HG03571 (cell line): ENCODE results near the gene TMEM240.
"Not testable (repeated sequence)": the region's sequence is repeated elsewhere in the genome, so short reads cannot be mapped to it uniquely, and the experiment has no call there.

ENCODE experiments used
- ATAC-seq: cut with Tn5 transposase; IDR thresholded peaks from one replicate; pipeline ENCODE4 v1.9.1; 2021; ENCODE audit not compliant: unreplicated experiment

TMEM240 gene

DNA sequence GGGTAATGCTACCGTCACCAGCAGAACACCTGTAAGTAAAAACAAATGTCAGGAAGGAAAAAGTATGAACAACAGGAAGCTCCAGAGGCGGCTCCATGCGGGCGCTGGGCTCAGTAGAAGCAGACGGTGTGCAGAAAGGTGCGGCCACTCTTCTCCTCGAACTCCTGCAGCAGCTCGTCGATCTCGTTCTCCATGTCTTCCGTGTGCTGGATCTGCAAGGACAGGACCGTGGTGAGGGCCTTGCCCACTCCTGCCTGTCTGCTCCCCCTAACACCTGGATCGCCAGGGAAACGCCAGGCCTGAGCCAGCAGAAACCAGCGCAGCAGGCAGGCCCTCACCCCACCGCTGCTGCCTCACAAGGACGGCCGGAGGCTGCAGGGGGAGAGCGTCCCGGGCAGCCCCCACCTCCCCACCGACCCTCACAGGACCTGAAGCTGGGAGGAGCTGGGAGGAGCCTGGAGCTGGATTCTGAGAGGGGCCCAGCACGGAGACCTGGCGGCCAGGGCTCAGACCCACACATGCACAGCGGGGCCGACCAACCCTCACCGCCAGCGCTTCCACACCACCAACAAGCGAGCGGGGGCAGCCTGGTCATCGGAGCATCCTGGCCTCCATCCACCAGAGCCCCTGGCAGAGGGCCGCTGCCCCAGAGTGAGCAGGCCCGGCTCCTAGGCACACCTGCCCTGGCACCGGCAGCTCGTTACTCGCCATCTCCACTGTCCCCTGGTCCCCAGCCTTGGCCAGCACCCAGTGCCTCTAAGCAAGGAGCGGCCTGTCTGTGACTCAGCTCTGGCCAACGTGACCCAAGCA lies 1.7 kb upstream of the TMEM240 start:
- no peak for ATAC-seq

DNA sequence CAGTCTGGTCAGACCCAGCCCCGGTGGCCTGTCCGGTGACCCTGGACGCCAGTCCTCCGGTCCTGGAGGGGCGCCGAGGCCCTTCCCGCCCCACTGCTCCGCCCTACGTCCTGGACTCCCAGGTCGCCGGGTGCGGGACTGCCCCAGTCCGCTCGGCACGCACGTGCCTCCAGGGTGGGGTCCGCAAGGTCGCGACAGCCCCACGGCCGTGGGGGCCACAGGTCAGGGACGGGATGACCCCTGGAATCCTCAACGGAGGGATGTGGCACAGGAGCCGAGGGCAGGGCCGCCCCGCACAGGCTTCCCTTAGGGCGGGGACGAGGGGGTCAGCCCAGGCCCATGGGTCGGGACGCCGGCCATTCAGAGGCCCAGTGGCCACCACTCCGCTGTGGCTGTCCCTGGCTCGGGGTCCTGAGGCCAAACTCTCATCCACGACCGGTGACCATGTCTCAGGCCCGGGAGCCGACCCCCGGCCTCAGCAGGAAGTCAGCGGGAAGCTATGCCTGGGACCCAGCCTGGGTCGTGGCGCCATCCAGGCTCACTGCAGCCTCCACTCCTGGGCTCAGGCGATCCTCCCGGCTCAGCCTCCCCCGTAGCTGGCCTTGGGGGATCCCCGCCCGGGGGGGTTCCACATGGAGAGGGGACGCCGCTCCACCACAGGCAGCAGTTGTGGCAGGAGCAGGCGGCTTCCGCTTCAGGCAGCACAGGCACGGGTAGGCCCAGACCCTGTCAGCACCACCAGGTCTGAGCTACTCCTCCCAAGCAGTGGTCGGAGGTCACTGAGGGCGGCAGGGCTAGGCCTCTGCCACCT lies 599 bp upstream of the TMEM240 start:
- no peak for ATAC-seq

GRCh38 chr1:1539310-1540089 lies 924 bp downstream of the TMEM240 start:
- no peak for ATAC-seq

GRCh38 chr1:1538989-1539309 lies 1.5 kb downstream of the TMEM240 start:
- ATAC-seq, result no peak

- no peak for ATAC-seq
Measured at GRCh38 chr1:1538334-1538733, 2.1 kb downstream of the TMEM240 start.

GRCh38 chr1:1537626-1538250 lies 2.7 kb downstream of the TMEM240 start:
- ATAC-seq, result no peak

GRCh38 chr1:1536938-1537546 lies 3.4 kb downstream of the TMEM240 start:
- ATAC-seq, result no peak

GRCh38 chr1:1536019-1536937 lies 4.1 kb downstream of the TMEM240 start:
- ATAC-seq, result no peak

- ATAC-seq, result no peak
Measured at GRCh38 chr1:1535201-1536018, 5.0 kb downstream of the TMEM240 start.

DNA sequence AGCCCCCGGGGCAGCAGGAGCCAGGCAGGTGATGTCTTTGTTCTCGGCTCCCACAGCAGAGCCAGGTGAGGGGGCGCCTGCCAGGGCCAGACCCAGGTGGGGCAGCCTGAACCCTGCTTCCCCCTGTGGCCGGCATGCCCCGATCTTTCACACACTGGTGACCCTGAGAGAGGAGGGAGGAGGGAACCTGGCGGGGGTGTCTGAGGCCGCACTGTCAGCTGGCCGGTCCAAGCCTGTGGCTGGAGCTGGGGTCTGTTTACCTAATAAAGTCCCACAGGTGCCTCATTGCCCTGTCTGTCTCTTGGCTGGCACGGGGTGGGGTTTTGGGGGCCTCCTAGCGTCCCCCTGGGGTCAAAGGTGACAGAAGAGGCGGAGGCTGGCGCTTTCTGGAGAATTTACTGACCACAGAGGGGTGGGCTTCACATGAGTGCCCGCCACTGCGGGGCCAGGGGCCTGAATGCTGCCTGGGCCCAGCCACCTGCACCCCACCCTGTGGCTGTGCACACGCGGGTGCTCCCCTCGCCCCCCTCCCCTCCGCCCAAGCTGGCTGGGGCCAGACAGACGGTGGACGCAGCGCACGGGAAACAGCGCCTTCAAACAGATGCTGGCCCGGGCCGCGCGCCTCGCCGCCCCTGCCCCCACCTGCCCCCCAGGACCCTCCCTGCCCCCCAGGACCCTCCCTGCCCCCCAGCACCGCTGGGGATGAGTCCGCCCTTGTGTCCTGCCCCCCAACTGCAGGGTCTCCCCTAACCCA lies 5.8 kb downstream of the TMEM240 start:
- no peak for ATAC-seq

DNA sequence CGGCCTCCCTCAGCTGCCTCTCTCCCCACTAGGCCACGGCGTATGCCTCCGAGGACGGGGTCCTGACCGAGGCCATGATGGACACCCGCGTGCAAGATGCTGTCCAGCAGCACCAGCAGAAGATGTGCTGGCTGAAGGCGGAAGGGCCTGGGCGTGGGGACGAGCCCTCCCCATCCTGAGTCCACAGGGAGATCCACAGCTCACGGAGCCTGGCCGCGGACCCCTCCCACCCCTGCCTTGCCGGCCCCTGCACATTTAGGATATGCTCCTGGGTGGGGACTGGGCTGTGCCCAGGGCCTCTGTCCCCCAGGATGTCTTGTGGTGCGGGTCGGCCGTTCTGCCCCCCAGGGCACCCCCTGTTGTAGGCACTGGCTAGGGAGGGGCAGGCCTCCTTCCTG lies 6.5 kb downstream of the TMEM240 start:
- not testable (repeated sequence) for ATAC-seq

GRCh38 chr1:1533176-1533893 lies 7.1 kb downstream of the TMEM240 start:
- not testable (repeated sequence) for ATAC-seq

GRCh38 chr1:1531947-1532346 lies 8.5 kb downstream of the TMEM240 start:
- no peak for ATAC-seq

GRCh38 chr1:1529936-1530335 lies 10.5 kb downstream of the TMEM240 start:
- ATAC-seq, result no peak

- ATAC-seq, result no peak
Measured at GRCh38 chr1:1529321-1529720, 11.1 kb downstream of the TMEM240 start.

GRCh38 chr1:1528301-1529267 lies 11.8 kb downstream of the TMEM240 start:
- no peak for ATAC-seq
